Right atrium auricular region (tissue), 2 donors: ENCODE data around the gene DACT3. TPM values are rescaled to one million over a fixed set of nuclear protein-coding genes. Genes with fewer than 3 reads are reported as not detected.
A peak's percentile ranks its signal among the peaks of the same experiment; 100 is the strongest.

ENCODE experiments used
- DNase-seq: peaks from one replicate; pipeline ENCODE4 v3.0.0-alpha.2; 2019; ENCODE audit warnings: low spot score
- H3K27ac ChIP-seq, 2 donors: fragments of 200-600 bp; sonication (generic); 1 replicate in 1 of 2; 2 replicates in 1 of 2; pipeline ENCODE4 v1.5.1; 2016 to 2019
- H3K27me3 ChIP-seq, 2 donors: fragments of 200-600 bp; sonication (generic); one replicate each; pipeline versions ENCODE4 v1.5.1 to v1.6.0; 2017 to 2019
- H3K36me3 ChIP-seq: fragments of 200-600 bp; sonication (generic); one replicate; pipeline ENCODE4 v1.5.1; 2016
- H3K4me1 ChIP-seq, 2 donors: fragments of 200-600 bp; sonication (generic); one replicate each; pipeline versions ENCODE4 v1.5.1 to v1.6.0; 2017 to 2019
- H3K4me3 ChIP-seq, 2 donors: fragments of 200-600 bp; sonication (generic); 1 replicate in 1 of 2; 2 replicates in 1 of 2; pipeline ENCODE4 v1.5.1; 2017 to 2019; ENCODE audit warnings: mild to moderate bottlenecking in 1 of 2, moderate library complexity in 1 of 2
- H3K9me3 ChIP-seq, 2 donors: fragments of 200-600 bp; sonication (generic); one replicate each; pipeline ENCODE4 v1.5.1; 2019
- total RNA-seq, 2 donors: library from RNA; depleted of rRNA; stranded (reverse); fragments of >200 nt; gene quantifications; one replicate each; pipeline ENCODE4 v1.1.0, GENCODE V29; 2016
- TF ChIP-seq, protein P1 (sequence below), 2 donors: fragments of 200-600 bp; sonication (generic); IDR thresholded peaks; one replicate each; pipeline ENCODE4 v1.5.1; 2019; ENCODE audit warnings: antibody characterized with exemption in 2 of 2

Gene DACT3
- total RNA-seq, 2 donors from 2014 or later = 23.5 to 25.9 TPM

DNA sequence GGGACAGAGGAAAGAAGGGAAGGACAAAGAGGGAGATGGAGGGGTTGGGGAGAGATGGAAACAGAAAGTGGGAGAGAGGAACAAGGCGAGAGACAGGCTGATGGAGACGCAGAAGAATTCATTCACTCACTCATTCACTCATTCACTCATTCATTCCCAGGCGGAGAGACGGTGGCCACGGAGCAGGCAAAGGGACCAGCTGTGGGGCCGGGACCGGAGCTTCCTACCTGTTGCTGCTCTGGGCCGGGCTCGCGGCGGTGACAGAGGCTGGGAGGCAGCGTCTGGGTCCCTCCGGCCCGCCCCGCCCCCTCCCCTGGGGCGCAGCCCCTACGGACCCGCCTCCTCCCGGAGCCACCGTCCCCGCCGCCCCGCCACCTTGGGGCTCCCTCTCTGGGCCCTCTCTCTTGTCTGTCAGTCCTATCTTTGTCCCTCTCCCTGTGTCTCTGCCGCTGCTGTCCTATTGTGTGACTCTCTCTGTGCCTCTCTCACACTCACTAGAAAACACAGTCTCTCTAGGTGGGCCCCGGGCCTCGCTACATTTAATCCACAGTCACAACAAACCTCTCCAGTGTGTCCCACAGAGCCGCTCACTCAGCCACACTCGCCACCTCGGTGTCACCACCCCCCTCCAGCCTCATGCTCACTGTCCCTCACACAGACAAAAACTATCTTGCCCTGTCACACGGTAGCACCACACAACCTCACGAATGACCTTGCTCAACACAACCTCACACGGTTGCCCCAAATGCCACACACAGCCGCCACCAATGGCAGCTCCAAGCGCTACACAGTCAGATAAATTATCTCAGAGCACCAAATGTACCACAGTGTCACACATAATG is 24.8 kb downstream of the DACT3 start, which contains the start of gene GNG8:
GNG8 (minus strand) TSS at position 283 of the 842 bp plus-strand sequence. CDS start 1,520 bp downstream, outside the sequence.
- DNase-seq = no peak
- peaks cover 0 to 51% of the 10 kb centered on the region in 2 donors for H3K4me1 ChIP-seq
- TF ChIP-seq, protein P1, sequence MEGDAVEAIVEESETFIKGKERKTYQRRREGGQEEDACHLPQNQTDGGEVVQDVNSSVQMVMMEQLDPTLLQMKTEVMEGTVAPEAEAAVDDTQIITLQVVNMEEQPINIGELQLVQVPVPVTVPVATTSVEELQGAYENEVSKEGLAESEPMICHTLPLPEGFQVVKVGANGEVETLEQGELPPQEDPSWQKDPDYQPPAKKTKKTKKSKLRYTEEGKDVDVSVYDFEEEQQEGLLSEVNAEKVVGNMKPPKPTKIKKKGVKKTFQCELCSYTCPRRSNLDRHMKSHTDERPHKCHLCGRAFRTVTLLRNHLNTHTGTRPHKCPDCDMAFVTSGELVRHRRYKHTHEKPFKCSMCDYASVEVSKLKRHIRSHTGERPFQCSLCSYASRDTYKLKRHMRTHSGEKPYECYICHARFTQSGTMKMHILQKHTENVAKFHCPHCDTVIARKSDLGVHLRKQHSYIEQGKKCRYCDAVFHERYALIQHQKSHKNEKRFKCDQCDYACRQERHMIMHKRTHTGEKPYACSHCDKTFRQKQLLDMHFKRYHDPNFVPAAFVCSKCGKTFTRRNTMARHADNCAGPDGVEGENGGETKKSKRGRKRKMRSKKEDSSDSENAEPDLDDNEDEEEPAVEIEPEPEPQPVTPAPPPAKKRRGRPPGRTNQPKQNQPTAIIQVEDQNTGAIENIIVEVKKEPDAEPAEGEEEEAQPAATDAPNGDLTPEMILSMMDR (IDR thresholded peaks at IDR 0.05) = no peak
- no peaks in the 10 kb centered on the region for H3K27me3 ChIP-seq
- H3K4me3 ChIP-seq = no peak within 1 kb of the TSS
- peak within 1 kb of the TSS; percentile 62 to 64 for H3K27ac ChIP-seq
- no peaks in the 10 kb centered on the region for H3K9me3 ChIP-seq
- H3K36me3 ChIP-seq = no peaks in the 10 kb centered on the region

DNA sequence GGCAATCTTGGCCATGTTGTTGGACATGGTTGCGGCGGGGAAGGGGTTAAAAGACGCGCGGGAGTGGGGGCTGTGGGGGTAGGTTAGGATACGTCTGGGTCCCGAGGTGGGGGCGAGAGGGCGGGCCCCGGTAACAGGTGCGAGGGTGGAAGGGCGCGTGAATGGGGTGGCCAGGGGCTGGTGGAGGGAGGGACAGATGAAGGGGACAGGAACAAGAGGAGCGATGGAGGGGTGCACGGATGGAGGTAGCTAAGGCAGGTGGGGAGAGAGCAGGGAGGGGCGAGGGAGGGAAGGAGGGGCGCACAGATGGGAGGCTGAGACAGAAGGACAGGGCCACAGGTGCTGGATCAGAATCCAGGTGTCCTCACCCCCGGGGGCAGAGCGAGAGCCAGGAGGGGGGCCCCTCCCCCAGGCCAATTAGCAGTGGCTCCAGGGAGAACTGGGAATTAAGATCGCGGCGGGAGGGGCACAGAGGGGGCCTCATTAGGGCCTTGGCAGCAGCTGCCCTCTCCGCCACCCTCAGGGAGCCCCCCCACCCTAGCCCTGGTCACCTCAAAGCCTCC is 26.2 kb downstream of the DACT3 start:
- peaks cover 0 to 59% of the 10 kb centered on the region in 2 donors for H3K4me1 ChIP-seq
- no peaks in the 10 kb centered on the region for H3K36me3 ChIP-seq
- TF ChIP-seq, protein P1 (IDR thresholded peaks at IDR 0.05) = no peak
- no peak for DNase-seq
- H3K27me3 ChIP-seq = no peaks in the 10 kb centered on the region
- peak overlapping the region; percentile 13 to 48 for H3K4me3 ChIP-seq
- peak overlapping the region in 1 of 2 donors; percentile 16 for H3K27ac ChIP-seq
- H3K9me3 ChIP-seq = no peaks in the 10 kb centered on the region

DNA sequence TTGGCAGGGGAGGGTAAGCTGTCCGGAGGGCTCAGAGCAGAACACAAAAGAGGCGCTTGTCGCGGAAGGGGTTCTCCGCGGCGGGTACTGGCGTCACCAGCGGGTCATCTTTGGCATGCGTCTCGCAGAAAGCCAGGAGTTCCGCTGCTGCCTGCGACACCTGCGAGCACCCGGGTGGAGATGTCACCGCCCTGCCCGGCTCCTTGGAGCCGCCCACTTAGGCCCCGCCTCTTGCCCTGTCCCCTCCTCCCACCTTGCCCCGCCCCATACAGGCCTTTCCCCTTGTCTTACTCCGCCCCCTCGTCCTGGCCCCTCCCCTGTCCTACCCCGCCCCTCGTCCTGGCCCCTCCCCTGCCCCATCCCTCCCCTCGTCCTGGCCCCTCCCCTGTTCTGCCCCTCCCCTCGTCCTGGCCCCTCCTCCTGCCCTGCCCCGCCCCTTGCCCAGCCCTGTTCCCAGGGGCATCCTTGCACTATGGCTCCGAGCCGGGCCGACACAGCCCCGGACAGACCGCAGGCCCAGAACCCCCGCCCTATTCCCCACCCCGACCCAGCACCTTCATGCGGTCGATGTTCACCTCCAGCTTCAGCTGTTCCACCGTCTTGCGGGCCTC is 26.8 kb downstream of the DACT3 start:
- no peaks in the 10 kb centered on the region for H3K36me3 ChIP-seq
- peak; percentile 72 for DNase-seq
- peak overlapping the region in 1 of 2 donors; percentile 16 for H3K27ac ChIP-seq
- peak overlapping the region; percentile 23 to 48 for H3K4me3 ChIP-seq
- H3K4me1 ChIP-seq = peaks cover 0 to 59% of the 10 kb centered on the region in 2 donors
- H3K9me3 ChIP-seq = no peaks in the 10 kb centered on the region
- H3K27me3 ChIP-seq = no peaks in the 10 kb centered on the region
- TF ChIP-seq, protein P1 (IDR thresholded peaks at IDR 0.05) = no peak

DNA sequence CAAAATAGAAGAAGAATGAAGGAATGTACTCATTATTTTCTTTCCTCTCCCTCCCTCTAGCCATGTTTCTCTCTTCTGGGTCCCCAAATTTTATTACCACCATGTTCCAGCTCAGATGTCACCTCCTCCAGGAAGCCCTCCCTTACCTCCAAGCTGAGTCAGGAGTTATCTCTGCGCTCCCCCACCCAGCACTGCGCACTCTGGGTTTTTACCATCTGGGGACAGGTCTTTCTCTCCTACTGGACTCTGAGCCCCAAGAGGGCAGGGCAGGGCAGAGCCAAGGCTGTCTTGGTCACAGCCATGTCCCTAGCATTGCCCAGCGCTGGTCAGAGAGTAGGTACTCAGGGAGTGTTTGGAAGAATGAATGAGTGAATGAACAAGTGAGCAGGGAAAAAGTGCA is 27.9 kb downstream of the DACT3 start:
- DNase-seq = no peak
- Histone ChIP-seq H3K4me1 (peaks cover 0 to 52% of the 10 kb centered on the region in 2 donors), H3K27ac (no peak overlapping the region), H3K9me3 (no peaks in the 10 kb centered on the region), H3K27me3 (no peaks in the 10 kb centered on the region), H3K36me3 (no peaks in the 10 kb centered on the region), H3K4me3 (no peak overlapping the region)
- TF ChIP-seq, protein P1 (IDR thresholded peaks at IDR 0.05) = no peak

- peaks cover 0 to 54% of the 10 kb centered on the region in 2 donors for H3K4me1 ChIP-seq
- H3K27ac ChIP-seq = no peak overlapping the region
- H3K9me3 ChIP-seq = no peaks in the 10 kb centered on the region
- no peak for DNase-seq
- H3K36me3 ChIP-seq = no peaks in the 10 kb centered on the region
- no peaks in the 10 kb centered on the region for H3K27me3 ChIP-seq
- no peak overlapping the region for H3K4me3 ChIP-seq
- TF ChIP-seq, protein P1 (IDR thresholded peaks at IDR 0.05) = no peak
Observed at GRCh38 chr19:46631481-46631880, 29.5 kb downstream of the DACT3 start.
